Measurements from ENCODE around the gene MYO18A.

DNA sequence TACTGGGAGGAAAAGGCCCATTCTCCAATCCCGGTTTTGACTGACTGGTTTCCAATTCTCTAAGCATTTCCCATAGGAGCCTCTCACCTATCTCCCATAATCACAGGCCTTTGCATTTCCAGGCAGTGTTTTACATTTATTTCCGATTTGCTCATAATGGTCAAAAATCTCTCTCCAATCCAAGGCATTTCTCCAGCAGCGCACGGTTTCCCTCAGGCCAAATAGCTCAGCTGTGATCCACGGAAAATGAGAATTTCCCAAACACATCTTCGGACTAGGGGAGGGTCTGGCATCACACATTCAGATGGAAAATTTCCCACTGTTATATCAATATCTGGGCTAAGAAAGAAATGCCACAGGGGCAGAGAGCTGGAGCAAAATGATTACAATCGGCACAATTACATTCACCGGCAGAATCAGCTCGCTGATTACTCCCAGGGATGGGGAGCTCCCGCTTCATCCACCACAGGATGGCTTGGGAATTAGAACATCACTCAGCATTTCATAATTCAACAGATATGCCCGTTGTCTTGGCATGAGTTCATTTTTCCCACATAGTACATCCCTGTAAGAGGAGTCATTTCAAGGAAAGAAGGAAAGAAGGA, 130.6 kb downstream of the MYO18A start:
- TF ChIP-seq, protein P1, sequence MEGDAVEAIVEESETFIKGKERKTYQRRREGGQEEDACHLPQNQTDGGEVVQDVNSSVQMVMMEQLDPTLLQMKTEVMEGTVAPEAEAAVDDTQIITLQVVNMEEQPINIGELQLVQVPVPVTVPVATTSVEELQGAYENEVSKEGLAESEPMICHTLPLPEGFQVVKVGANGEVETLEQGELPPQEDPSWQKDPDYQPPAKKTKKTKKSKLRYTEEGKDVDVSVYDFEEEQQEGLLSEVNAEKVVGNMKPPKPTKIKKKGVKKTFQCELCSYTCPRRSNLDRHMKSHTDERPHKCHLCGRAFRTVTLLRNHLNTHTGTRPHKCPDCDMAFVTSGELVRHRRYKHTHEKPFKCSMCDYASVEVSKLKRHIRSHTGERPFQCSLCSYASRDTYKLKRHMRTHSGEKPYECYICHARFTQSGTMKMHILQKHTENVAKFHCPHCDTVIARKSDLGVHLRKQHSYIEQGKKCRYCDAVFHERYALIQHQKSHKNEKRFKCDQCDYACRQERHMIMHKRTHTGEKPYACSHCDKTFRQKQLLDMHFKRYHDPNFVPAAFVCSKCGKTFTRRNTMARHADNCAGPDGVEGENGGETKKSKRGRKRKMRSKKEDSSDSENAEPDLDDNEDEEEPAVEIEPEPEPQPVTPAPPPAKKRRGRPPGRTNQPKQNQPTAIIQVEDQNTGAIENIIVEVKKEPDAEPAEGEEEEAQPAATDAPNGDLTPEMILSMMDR (IDR thresholded peaks at IDR 0.05 in 4 of 5, conservative IDR thresholded peaks at IDR 0.05 in 1 of 5): no peak
- no peak for TF ChIP-seq POLR2A (IDR thresholded peaks at IDR 0.05)

Measured in gastrocnemius medialis (tissue), 4 donors.